BE2C (cell line): ENCODE measurements around the gene FAM168A.

ENCODE experiments used
- DNase-seq: peaks from one replicate; pipeline ENCODE4 v3.0.0-alpha.2; 2020
- H3K27me3 ChIP-seq: fragments of 250-450 bp; sonication (Bioruptor Pico); 2 replicates; pipeline ENCODE4 v1.5.1; 2020; ENCODE audit warnings: mild to moderate bottlenecking
- H3K36me3 ChIP-seq: fragments of 250-450 bp; sonication (Bioruptor Pico); 2 replicates; pipeline ENCODE4 v1.5.1; 2020; ENCODE audit warnings: mild to moderate bottlenecking
- H3K4me1 ChIP-seq: fragments of 250-450 bp; sonication (Bioruptor Pico); 2 replicates; pipeline ENCODE4 v1.5.1; 2020
- H3K4me3 ChIP-seq: 2 replicates; pipeline ENCODE4 v1.5.1; 2011; ENCODE audit warnings: low read depth, low read length
- H3K9me3 ChIP-seq: fragments of 250-450 bp; sonication (Bioruptor Pico); 2 replicates; pipeline ENCODE4 v1.5.1; 2020
- TF ChIP-seq, protein P1 (sequence below): IDR thresholded peaks from 2 replicates; pipeline ENCODE4 v1.5.1; 2012; ENCODE audit warnings: mild to moderate bottlenecking, low read depth, low read length

The FAM168A gene

GRCh38 chr11:73358071-73358470 is 239.8 kb downstream of the FAM168A start:
- no peak for DNase-seq
- TF ChIP-seq, protein P1, sequence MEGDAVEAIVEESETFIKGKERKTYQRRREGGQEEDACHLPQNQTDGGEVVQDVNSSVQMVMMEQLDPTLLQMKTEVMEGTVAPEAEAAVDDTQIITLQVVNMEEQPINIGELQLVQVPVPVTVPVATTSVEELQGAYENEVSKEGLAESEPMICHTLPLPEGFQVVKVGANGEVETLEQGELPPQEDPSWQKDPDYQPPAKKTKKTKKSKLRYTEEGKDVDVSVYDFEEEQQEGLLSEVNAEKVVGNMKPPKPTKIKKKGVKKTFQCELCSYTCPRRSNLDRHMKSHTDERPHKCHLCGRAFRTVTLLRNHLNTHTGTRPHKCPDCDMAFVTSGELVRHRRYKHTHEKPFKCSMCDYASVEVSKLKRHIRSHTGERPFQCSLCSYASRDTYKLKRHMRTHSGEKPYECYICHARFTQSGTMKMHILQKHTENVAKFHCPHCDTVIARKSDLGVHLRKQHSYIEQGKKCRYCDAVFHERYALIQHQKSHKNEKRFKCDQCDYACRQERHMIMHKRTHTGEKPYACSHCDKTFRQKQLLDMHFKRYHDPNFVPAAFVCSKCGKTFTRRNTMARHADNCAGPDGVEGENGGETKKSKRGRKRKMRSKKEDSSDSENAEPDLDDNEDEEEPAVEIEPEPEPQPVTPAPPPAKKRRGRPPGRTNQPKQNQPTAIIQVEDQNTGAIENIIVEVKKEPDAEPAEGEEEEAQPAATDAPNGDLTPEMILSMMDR, result no peak
- Histone ChIP-seq H3K4me3 (no peak overlapping the region), H3K9me3 (no peaks in the 10 kb centered on the region), H3K36me3 (peaks cover 20% of the 10 kb centered on the region), H3K4me1 (peaks cover 18% of the 10 kb centered on the region), H3K27me3 (no peaks in the 10 kb centered on the region)

DNA sequence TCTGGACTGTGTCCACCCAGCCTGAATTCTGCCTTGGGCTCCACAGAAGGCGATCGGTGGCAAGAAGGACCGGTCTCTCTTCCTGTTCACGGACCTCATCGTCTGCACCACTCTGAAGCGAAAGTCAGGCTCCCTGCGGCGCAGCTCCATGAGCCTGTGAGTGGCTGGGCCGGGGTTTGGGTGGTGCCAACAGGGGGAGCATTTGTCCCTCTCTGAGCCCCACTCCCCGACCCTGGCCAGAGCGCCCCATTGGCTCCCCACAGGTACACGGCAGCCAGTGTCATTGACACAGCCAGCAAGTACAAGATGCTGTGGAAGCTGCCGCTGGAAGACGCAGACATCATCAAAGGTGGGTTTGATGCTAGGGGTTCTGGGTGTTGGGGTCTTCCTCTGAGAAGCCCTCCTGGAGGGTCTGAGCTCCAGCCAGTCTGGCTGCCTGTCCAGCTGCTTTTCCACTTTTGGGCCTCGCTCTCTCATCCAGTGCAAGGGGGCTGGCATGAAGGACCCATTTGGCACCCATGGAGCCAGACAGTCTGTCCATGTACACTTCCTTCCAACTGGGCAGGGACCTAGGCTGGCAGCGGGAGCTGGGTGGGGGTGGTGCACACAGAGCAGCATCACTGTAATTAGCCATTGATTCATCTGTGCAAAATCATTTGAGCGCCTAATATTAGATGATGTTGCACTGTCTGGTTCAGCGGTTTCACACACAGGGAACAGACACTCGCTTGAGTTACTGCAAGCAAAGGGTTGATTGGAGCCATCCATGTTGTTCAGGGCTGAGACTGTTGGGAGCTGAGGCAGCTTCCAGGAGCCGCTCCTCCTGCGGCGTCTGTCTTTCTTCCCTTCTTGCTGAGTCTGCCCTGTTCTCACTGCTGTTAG is 240.7 kb downstream of the FAM168A start:
- peaks cover 14% of the 10 kb centered on the region for H3K36me3 ChIP-seq
- TF ChIP-seq, protein P1, result no peak

DNA sequence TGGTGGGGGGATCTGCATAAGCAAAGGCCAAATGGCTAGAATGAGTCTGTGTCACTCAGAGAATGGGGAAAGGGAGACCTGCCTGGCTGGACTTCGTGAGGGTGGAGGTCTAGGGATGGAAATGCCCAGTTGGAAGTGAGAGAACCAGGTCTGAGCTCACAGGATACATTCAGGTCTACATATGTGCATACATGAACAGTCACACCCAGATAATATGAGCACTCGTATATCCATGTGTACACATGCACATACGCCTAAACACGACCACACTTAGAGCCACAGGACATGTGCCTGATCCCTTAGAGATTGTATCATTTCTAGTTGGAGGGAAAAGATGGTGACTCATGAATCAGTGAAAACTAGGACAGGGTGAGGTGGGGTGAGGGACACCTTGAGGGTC is 242.8 kb downstream of the FAM168A start:
- Histone ChIP-seq H3K27me3 (no peaks in the 10 kb centered on the region), H3K4me1 (peaks cover 16% of the 10 kb centered on the region), H3K4me3 (no peak overlapping the region), H3K36me3 (peaks cover under 1% of the 10 kb centered on the region), H3K9me3 (no peaks in the 10 kb centered on the region)
- DNase-seq, result no peak
- TF ChIP-seq, protein P1, result no peak

More for the DNA sequence above, 240.7 kb downstream of the FAM168A start:
- Histone ChIP-seq H3K9me3 (no peaks in the 10 kb centered on the region), H3K27me3 (no peaks in the 10 kb centered on the region), H3K4me3 (no peak overlapping the region), H3K4me1 (peaks cover 18% of the 10 kb centered on the region)
- DNase-seq, result no peak

- H3K27me3 ChIP-seq, result no peaks in the 10 kb centered on the region
- TF ChIP-seq, protein P1, result no peak
- DNase-seq, result no peak
These were observed 244.5 kb downstream of the FAM168A start for GRCh38 chr11:73353422-73353821.

DNA sequence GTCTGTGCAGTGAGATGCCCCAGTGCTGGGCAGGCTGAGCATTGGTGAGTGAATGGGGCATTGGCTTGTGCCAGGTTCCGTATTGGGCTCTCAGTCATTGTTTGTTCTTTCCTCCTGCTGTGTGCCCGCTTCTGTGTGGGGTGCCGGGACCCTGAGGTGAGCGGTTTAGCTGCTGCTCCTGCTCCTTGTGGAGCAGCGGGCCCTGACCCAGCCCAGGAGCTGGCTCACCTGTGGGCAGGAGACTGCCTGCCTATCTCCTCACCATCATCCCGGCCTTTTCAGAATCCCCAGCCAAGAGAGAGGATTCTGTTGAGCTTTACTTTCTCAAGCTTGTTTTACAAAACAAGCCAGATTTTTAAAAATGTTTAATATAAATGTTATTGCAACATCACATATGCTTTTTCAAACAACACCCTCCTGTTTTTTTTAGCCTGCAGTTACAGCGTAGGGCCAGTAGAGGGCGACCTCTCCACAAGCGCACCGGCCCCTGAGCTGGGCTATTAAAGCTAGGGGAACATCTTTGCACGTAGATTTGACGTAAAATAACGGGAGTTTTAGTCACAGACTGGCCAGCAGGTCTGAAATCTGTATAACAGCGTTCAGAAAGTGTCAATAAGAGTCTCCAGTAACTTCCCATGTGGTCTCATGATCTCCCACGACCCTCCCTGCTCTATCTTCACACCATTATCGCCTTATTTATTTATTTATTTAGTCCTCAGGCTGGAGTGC is 246.8 kb downstream of the FAM168A start:
- H3K9me3 ChIP-seq, result no peaks in the 10 kb centered on the region
- H3K4me3 ChIP-seq, result peak overlapping the region; percentile 33; the same call in 1 of the 2 replicates
- no peaks in the 10 kb centered on the region for H3K36me3 ChIP-seq
- H3K27me3 ChIP-seq, result no peaks in the 10 kb centered on the region
- peak; percentile 50 for DNase-seq
- TF ChIP-seq, protein P1, result peak; percentile 97
- no peaks in the 10 kb centered on the region for H3K4me1 ChIP-seq

More at GRCh38 chr11:73353422-73353821, 244.5 kb downstream of the FAM168A start:
- Histone ChIP-seq H3K4me3 (no peak overlapping the region), H3K9me3 (no peaks in the 10 kb centered on the region), H3K36me3 (no peaks in the 10 kb centered on the region; the same call in 1 of the 2 replicates), H3K4me1 (peaks cover 4% of the 10 kb centered on the region)
